ENCODE data around the gene ITGB8. TPM values are rescaled to one million over a fixed set of nuclear protein-coding genes. Genes with fewer than 3 reads are reported as not detected.

The ITGB8 gene
- total RNA-seq, 1 donor from 2014 or later, result 0.03 TPM

- Mint-ChIP-seq H3K9me3 (no peaks in the 10 kb centered on the region), H3K4me3 (no peak overlapping the region), H3K27me3 (ENCODE audit: insufficient read depth) (no peaks in the 10 kb centered on the region), H3K4me1 (ENCODE audit: low read depth) (no peaks in the 10 kb centered on the region), H3K36me3 (ENCODE audit: low read depth) (no peaks in the 10 kb centered on the region), H3K27ac (no peak overlapping the region)
- intact Hi-C loops (cut with micrococcal nuclease), result no loop called here
- no peak for DNase-seq (ENCODE audit: low spot score)
Measured at GRCh38 chr7:20403331-20403730, 72.6 kb downstream of the ITGB8 start.

- Mint-ChIP-seq H3K36me3 (ENCODE audit: low read depth) (no peaks in the 10 kb centered on the region), H3K27me3 (ENCODE audit: insufficient read depth) (no peaks in the 10 kb centered on the region), H3K4me1 (ENCODE audit: low read depth) (no peaks in the 10 kb centered on the region), H3K9me3 (no peaks in the 10 kb centered on the region), H3K27ac (no peak overlapping the region), H3K4me3 (no peak overlapping the region)
- intact Hi-C loops (cut with micrococcal nuclease), result no loop called here
- DNase-seq (ENCODE audit: low spot score), result no peak
Measured at GRCh38 chr7:20404320-20404719, 73.6 kb downstream of the ITGB8 start.

GRCh38 chr7:20407585-20408466 is 77.1 kb downstream of the ITGB8 start:
- Mint-ChIP-seq H3K4me1 (ENCODE audit: low read depth) (no peaks in the 10 kb centered on the region), H3K27me3 (ENCODE audit: insufficient read depth) (no peaks in the 10 kb centered on the region), H3K36me3 (ENCODE audit: low read depth) (no peaks in the 10 kb centered on the region), H3K4me3 (no peak overlapping the region), H3K9me3 (no peaks in the 10 kb centered on the region), H3K27ac (no peak overlapping the region)
- no peak for DNase-seq (ENCODE audit: low spot score)
- intact Hi-C loops (cut with micrococcal nuclease), result no loop called here

- no peak for DNase-seq (ENCODE audit: low spot score)
- Mint-ChIP-seq H3K27ac (no peak overlapping the region), H3K4me3 (no peak overlapping the region), H3K36me3 (ENCODE audit: low read depth) (no peaks in the 10 kb centered on the region), H3K27me3 (ENCODE audit: insufficient read depth) (no peaks in the 10 kb centered on the region), H3K4me1 (ENCODE audit: low read depth) (no peaks in the 10 kb centered on the region), H3K9me3 (no peaks in the 10 kb centered on the region)
- intact Hi-C loops (cut with micrococcal nuclease), result no loop called here
Measured at GRCh38 chr7:20408467-20408826, 77.7 kb downstream of the ITGB8 start.

- no peak for DNase-seq (ENCODE audit: low spot score)
- Mint-ChIP-seq H3K9me3 (no peaks in the 10 kb centered on the region), H3K27ac (no peak overlapping the region), H3K4me1 (ENCODE audit: low read depth) (no peaks in the 10 kb centered on the region), H3K36me3 (ENCODE audit: low read depth) (no peaks in the 10 kb centered on the region), H3K4me3 (no peak overlapping the region), H3K27me3 (ENCODE audit: insufficient read depth) (no peaks in the 10 kb centered on the region)
- intact Hi-C loops (cut with micrococcal nuclease), result no loop called here
Measured at GRCh38 chr7:20409961-20410360, 79.3 kb downstream of the ITGB8 start.

GRCh38 chr7:20411372-20411771 is 80.7 kb downstream of the ITGB8 start:
- no peak for DNase-seq (ENCODE audit: low spot score)
- Mint-ChIP-seq H3K27me3 (ENCODE audit: insufficient read depth) (no peaks in the 10 kb centered on the region), H3K4me1 (ENCODE audit: low read depth) (no peaks in the 10 kb centered on the region)

GRCh38 chr7:20412032-20412431 is 81.3 kb downstream of the ITGB8 start:
- no peaks in the 10 kb centered on the region for H3K4me1 Mint-ChIP-seq (ENCODE audit: low read depth)

More at GRCh38 chr7:20411372-20411771, 80.7 kb downstream of the ITGB8 start:
- no peak overlapping the region for H3K4me3 Mint-ChIP-seq
- intact Hi-C loops (cut with micrococcal nuclease), result no loop called here
- H3K27ac Mint-ChIP-seq, result no peak overlapping the region
- H3K9me3 Mint-ChIP-seq, result no peaks in the 10 kb centered on the region
- H3K36me3 Mint-ChIP-seq (ENCODE audit: low read depth), result no peaks in the 10 kb centered on the region

GRCh38 chr7:20417260-20417659 is 86.6 kb downstream of the ITGB8 start:
- H3K36me3 Mint-ChIP-seq (ENCODE audit: low read depth), result no peaks in the 10 kb centered on the region
- H3K4me1 Mint-ChIP-seq (ENCODE audit: low read depth), result no peaks in the 10 kb centered on the region
- DNase-seq (ENCODE audit: low spot score), result no peak
- intact Hi-C loops (cut with micrococcal nuclease), result no loop called here
- H3K4me3 Mint-ChIP-seq, result no peak overlapping the region
- H3K27me3 Mint-ChIP-seq (ENCODE audit: insufficient read depth), result no peaks in the 10 kb centered on the region
- no peaks in the 10 kb centered on the region for H3K9me3 Mint-ChIP-seq
- no peak overlapping the region for H3K27ac Mint-ChIP-seq

More at GRCh38 chr7:20412032-20412431, 81.3 kb downstream of the ITGB8 start:
- H3K27ac Mint-ChIP-seq, result no peak overlapping the region
- DNase-seq (ENCODE audit: low spot score), result no peak
- H3K27me3 Mint-ChIP-seq (ENCODE audit: insufficient read depth), result no peaks in the 10 kb centered on the region
- no peak overlapping the region for H3K4me3 Mint-ChIP-seq
- H3K9me3 Mint-ChIP-seq, result no peaks in the 10 kb centered on the region
- H3K36me3 Mint-ChIP-seq (ENCODE audit: low read depth), result no peaks in the 10 kb centered on the region
- intact Hi-C loops (cut with micrococcal nuclease), result no loop called here

GRCh38 chr7:20417675-20418382 is 87.1 kb downstream of the ITGB8 start:
- Mint-ChIP-seq H3K4me3 (no peak overlapping the region), H3K27me3 (ENCODE audit: insufficient read depth) (no peaks in the 10 kb centered on the region), H3K27ac (no peak overlapping the region), H3K9me3 (no peaks in the 10 kb centered on the region), H3K36me3 (ENCODE audit: low read depth) (no peaks in the 10 kb centered on the region), H3K4me1 (ENCODE audit: low read depth) (no peaks in the 10 kb centered on the region)
- no peak for DNase-seq (ENCODE audit: low spot score)
- intact Hi-C loops (cut with micrococcal nuclease), result no loop called here

- Mint-ChIP-seq H3K4me3 (no peak overlapping the region), H3K4me1 (ENCODE audit: low read depth) (no peaks in the 10 kb centered on the region), H3K27me3 (ENCODE audit: insufficient read depth) (no peaks in the 10 kb centered on the region), H3K36me3 (ENCODE audit: low read depth) (no peaks in the 10 kb centered on the region), H3K27ac (no peak overlapping the region), H3K9me3 (no peaks in the 10 kb centered on the region)
- no peak for DNase-seq (ENCODE audit: low spot score)
- intact Hi-C loops (cut with micrococcal nuclease), result no loop called here
Measured at GRCh38 chr7:20424500-20424899, 93.8 kb downstream of the ITGB8 start.

- intact Hi-C loops (cut with micrococcal nuclease), result no loop called here
- H3K27me3 Mint-ChIP-seq (ENCODE audit: insufficient read depth), result no peaks in the 10 kb centered on the region
Measured at GRCh38 chr7:20430664-20431063, 100.0 kb downstream of the ITGB8 start.

GRCh38 chr7:20431146-20431545 is 100.4 kb downstream of the ITGB8 start:
- intact Hi-C loops (cut with micrococcal nuclease), result no loop called here
- Mint-ChIP-seq H3K4me1 (ENCODE audit: low read depth) (no peaks in the 10 kb centered on the region), H3K4me3 (no peak overlapping the region), H3K27ac (no peak overlapping the region), H3K27me3 (ENCODE audit: insufficient read depth) (no peaks in the 10 kb centered on the region), H3K36me3 (ENCODE audit: low read depth) (no peaks in the 10 kb centered on the region), H3K9me3 (no peaks in the 10 kb centered on the region)
- no peak for DNase-seq (ENCODE audit: low spot score)

More at GRCh38 chr7:20430664-20431063, 100.0 kb downstream of the ITGB8 start:
- H3K36me3 Mint-ChIP-seq (ENCODE audit: low read depth), result no peaks in the 10 kb centered on the region
- DNase-seq (ENCODE audit: low spot score), result no peak
- H3K9me3 Mint-ChIP-seq, result no peaks in the 10 kb centered on the region
- H3K4me1 Mint-ChIP-seq (ENCODE audit: low read depth), result no peaks in the 10 kb centered on the region
- no peak overlapping the region for H3K27ac Mint-ChIP-seq
- H3K4me3 Mint-ChIP-seq, result no peak overlapping the region

- H3K9me3 Mint-ChIP-seq, result no peaks in the 10 kb centered on the region
- intact Hi-C loops (cut with micrococcal nuclease), result no loop called here
- H3K27me3 Mint-ChIP-seq (ENCODE audit: insufficient read depth), result no peaks in the 10 kb centered on the region
- no peak for DNase-seq (ENCODE audit: low spot score)
- no peaks in the 10 kb centered on the region for H3K36me3 Mint-ChIP-seq (ENCODE audit: low read depth)
- H3K4me3 Mint-ChIP-seq, result no peak overlapping the region
- H3K4me1 Mint-ChIP-seq (ENCODE audit: low read depth), result no peaks in the 10 kb centered on the region
- no peak overlapping the region for H3K27ac Mint-ChIP-seq
Measured at GRCh38 chr7:20432071-20432470, 101.4 kb downstream of the ITGB8 start.
